ENCODE results near the gene AUTS2.

Gene AUTS2

DNA sequence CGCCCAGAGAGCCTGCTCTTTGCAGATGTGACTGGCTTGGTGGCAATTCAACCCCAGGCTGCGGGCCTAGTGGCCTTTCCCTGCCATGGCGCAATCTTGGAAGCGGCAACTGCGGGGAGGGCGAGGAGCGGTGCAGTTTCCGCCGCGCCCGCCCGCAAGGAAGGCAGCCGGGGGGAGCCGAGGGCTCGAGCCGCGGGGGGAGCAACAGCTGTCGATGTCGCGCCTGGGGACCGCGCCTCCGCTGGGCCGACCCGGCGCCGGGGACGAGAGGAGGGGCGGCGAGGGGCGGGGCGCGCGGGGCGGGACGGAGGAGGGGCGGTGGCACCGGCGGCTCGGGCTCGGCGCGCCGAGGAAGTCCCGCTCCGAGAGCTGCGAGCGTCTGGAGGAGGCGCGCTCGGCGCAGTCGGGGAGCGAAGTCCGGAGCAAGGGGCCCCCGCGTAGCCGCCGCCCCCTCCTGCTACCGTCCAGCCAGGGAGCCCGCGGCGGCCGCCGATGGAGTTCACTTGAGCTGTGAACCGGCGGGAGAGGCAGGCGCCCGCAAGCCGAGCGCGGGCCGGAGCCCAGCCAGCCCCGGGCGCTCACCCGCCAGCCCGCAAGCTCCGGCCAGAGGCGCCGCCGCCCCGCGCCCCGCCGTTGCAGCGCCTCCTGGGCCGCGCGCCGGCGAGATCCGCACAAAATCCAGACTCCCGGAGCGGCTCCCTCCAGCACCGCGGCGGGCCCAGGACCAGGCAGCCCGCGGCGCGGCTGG lies 1095.6 kb downstream of the AUTS2 start:
- no peaks in the 10 kb centered on the region; the same call in 1 of the 2 replicates for H3K36me3 ChIP-seq (ENCODE audit: control insufficient read depth, insufficient read depth, low read length)
- WGBS (ENCODE audit: insufficient coverage, insufficient read length) = no CpG with 5 or more reads among the region's 101 CpGs
- H3K9me3 ChIP-seq (ENCODE audit: control insufficient read depth, insufficient read depth, low read length) = no peaks in the 10 kb centered on the region
- no peak overlapping the region for H3K27ac ChIP-seq (ENCODE audit: low read length)
- H3K4me3 ChIP-seq (ENCODE audit: low read length) = peak overlapping the region; percentile 99
- peaks cover 5% of the 10 kb centered on the region for H3K27me3 ChIP-seq (ENCODE audit: control insufficient read depth, insufficient read depth, low read length)
- 0 out of 2 replicates have a peak, but pooled peaks cover 4% of the 10 kb centered on the region for H3K4me1 ChIP-seq (ENCODE audit: control insufficient read depth, insufficient read depth, low read length)
- DNase-seq (ENCODE audit: low read depth, low spot score) = no peak

DNA sequence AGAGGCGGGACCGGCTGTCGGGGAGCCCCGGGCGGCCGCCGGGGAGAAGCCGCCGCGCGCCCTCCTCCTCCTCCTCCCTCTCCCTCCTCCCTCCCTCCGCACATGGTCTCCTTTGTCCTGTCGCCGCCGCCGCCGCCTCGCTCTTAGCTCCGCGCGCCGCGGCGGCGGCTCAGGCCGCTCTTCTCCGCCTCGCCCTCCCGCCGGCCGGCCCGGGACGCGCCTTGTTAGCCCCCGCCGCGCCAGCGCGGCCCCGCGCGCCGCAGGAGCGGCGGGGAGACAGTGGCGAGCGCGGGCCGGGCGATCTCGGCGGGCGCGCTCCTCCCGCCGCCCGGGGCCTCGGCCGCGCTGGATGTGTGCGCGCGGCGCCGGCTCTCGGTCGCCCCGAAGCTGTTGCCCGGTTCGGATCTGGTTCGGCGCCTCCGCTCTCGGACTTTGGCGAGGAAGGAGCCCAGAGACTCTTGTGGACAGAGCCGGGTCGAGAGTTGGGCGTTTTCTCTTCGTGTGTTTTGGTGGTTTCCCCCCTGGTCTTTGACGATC lies 1096.2 kb downstream of the AUTS2 start:
- H3K4me1 ChIP-seq (ENCODE audit: control insufficient read depth, insufficient read depth, low read length) = 0 out of 2 replicates have a peak, but pooled peaks cover 4% of the 10 kb centered on the region
- no peaks in the 10 kb centered on the region for H3K9me3 ChIP-seq (ENCODE audit: control insufficient read depth, insufficient read depth, low read length)
- no peaks in the 10 kb centered on the region; the same call in 1 of the 2 replicates for H3K36me3 ChIP-seq (ENCODE audit: control insufficient read depth, insufficient read depth, low read length)
- no peak overlapping the region for H3K27ac ChIP-seq (ENCODE audit: low read length)
- WGBS (ENCODE audit: insufficient coverage, insufficient read length) = no CpG with 5 or more reads among the region's 80 CpGs
- H3K4me3 ChIP-seq (ENCODE audit: low read length) = peak overlapping the region; percentile 99
- DNase-seq (ENCODE audit: low read depth, low spot score) = no peak
- H3K27me3 ChIP-seq (ENCODE audit: control insufficient read depth, insufficient read depth, low read length) = peaks cover 5% of the 10 kb centered on the region

DNA sequence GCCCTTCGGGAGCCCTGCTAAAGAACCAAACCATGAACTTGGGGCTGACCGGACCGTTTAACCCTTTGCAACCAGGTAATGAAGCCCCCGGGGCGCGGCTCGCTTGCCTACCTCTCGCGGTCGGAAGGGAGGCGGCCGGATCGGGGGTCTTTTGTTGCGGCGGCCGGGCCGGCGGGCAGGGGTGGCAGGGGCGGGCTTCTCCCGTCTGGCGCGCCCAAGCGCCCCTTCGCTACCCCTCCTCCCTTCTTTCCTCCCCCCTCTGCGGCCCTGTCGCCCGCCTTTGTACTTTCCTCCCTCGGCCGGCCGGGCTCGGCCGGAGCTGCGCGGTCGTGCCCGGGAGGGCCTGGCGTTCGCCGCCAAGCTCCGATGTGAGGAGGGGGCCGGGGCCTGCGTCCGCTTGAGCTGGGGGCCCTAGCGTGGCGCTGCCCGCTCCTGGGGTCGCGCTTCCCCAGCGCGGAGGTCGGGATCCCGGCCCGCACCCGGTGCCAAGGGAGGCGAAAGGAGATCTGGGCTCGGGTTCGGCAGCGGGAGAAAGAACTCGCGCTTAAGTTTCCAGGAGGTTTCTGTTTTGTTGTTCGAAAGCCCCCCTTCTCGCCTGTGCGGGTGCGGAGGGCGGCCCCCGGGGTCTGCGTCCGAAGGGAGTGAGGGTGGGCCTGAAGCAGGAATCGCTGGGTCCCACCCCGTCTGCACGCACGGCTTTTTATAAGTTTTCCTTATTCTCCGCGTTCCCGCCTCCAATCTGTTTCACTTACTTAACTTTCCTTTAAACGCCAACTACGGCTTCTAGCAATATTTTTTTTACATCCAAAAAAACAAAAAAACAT lies 1096.9 kb downstream of the AUTS2 start:
- Histone ChIP-seq H3K27me3 (ENCODE audit: control insufficient read depth, insufficient read depth, low read length) (peaks cover 5% of the 10 kb centered on the region), H3K9me3 (ENCODE audit: control insufficient read depth, insufficient read depth, low read length) (no peaks in the 10 kb centered on the region), H3K4me3 (ENCODE audit: low read length) (peak overlapping the region; percentile 99), H3K27ac (ENCODE audit: low read length) (no peak overlapping the region), H3K36me3 (ENCODE audit: control insufficient read depth, insufficient read depth, low read length) (no peaks in the 10 kb centered on the region; the same call in 1 of the 2 replicates), H3K4me1 (ENCODE audit: control insufficient read depth, insufficient read depth, low read length) (peaks cover 7% of the 10 kb centered on the region)
- no peak for DNase-seq (ENCODE audit: low read depth, low spot score)
- WGBS (ENCODE audit: insufficient coverage, insufficient read length) = 100% methylated on average over 2 of the region's 77 CpGs

DNA sequence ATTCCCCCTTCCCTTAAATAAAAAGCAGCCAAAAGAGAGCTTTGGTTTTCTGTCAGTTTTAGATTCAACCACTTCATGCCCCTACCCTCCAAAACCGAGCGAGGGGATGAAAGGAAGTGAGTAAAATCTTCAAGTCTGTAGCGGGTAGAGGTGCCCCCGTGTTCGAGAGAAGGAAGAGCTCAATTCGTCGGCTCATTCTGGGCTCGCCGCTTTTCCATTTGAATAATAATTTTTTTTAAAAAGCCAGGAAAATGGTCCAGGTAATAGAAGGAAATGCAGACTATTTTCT lies 1097.5 kb downstream of the AUTS2 start:
- H3K4me1 ChIP-seq (ENCODE audit: control insufficient read depth, insufficient read depth, low read length) = peaks cover 8% of the 10 kb centered on the region
- H3K27ac ChIP-seq (ENCODE audit: low read length) = no peak overlapping the region
- no peaks in the 10 kb centered on the region; the same call in 1 of the 2 replicates for H3K36me3 ChIP-seq (ENCODE audit: control insufficient read depth, insufficient read depth, low read length)
- no peak for DNase-seq (ENCODE audit: low read depth, low spot score)
- peak overlapping the region; percentile 99; the same call in 1 of the 2 replicates for H3K4me3 ChIP-seq (ENCODE audit: low read length)
- peaks cover 5% of the 10 kb centered on the region for H3K27me3 ChIP-seq (ENCODE audit: control insufficient read depth, insufficient read depth, low read length)
- no CpG with 5 or more reads among the region's 9 CpGs for WGBS (ENCODE audit: insufficient coverage, insufficient read length)
- H3K9me3 ChIP-seq (ENCODE audit: control insufficient read depth, insufficient read depth, low read length) = no peaks in the 10 kb centered on the region

DNA sequence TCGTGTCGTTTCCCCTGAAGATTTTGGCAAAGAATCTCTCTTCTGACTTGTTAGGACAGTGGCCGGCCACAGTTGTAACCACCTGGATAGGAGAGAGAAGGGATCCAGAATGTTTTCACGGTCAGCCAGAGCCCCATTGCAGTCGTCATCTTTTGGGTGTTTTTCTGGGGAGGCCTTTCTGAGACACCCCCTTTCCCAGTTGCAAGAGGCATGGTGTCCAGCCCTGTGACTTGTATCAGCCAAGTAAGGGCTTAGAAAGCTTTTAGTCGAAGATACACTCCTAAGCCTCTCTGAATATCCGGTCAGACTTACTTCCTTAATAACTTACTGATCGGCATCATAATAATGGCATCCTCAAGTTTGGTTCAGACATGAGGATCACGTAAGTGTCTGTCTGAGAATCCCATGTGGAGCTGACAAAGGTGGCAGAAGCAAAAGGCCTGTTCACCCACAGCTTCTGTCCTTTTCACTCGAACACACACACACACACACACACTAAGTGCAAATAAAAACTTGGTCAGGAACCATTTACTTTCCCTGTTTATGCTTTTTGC lies 1098.0 kb downstream of the AUTS2 start:
- WGBS (ENCODE audit: insufficient coverage, insufficient read length) = no CpG with 5 or more reads among the region's 10 CpGs
- H3K4me1 ChIP-seq (ENCODE audit: control insufficient read depth, insufficient read depth, low read length) = peaks cover 12% of the 10 kb centered on the region
- DNase-seq (ENCODE audit: low read depth, low spot score) = no peak
- peaks cover 5% of the 10 kb centered on the region for H3K27me3 ChIP-seq (ENCODE audit: control insufficient read depth, insufficient read depth, low read length)
- H3K36me3 ChIP-seq (ENCODE audit: control insufficient read depth, insufficient read depth, low read length) = peaks cover 3% of the 10 kb centered on the region; the same call in 1 of the 2 replicates
- H3K9me3 ChIP-seq (ENCODE audit: control insufficient read depth, insufficient read depth, low read length) = no peaks in the 10 kb centered on the region
- no peak overlapping the region for H3K27ac ChIP-seq (ENCODE audit: low read length)
- peak overlapping the region; percentile 99; the same call in 1 of the 2 replicates for H3K4me3 ChIP-seq (ENCODE audit: low read length)

DNA sequence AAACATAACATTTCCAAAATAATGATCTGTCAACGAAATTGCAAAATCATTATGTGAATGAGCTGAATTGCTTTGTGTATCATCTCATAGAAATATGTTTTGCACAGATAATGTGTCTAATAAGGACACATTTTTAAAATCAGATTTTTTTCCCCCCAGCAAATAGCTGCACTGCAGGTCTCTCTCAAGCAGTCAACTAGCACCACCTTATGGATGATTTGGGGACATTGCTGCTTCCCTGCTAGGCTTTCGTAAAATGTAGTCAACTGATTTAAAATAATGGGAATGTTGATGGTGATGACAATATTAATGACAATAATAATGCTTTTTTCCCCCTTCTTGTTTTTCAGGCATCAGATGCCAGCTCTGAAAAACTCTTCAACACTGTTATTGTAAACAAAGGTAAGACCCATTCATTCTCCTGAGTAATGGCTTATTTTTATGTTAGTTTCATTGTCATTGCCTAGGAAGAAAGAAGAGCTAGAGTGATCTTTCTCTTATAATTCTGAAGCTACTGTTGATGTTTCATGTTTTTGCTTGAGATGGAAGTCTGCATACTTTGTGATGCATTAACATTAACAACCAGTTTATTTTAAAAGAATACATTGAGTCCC lies 1100.1 kb downstream of the AUTS2 start:
- Histone ChIP-seq H3K4me1 (ENCODE audit: control insufficient read depth, insufficient read depth, low read length) (peaks cover 18% of the 10 kb centered on the region), H3K27me3 (ENCODE audit: control insufficient read depth, insufficient read depth, low read length) (no peaks in the 10 kb centered on the region; the same call in 1 of the 2 replicates), H3K4me3 (ENCODE audit: low read length) (no peak overlapping the region; the same call in 1 of the 2 replicates)

DNA sequence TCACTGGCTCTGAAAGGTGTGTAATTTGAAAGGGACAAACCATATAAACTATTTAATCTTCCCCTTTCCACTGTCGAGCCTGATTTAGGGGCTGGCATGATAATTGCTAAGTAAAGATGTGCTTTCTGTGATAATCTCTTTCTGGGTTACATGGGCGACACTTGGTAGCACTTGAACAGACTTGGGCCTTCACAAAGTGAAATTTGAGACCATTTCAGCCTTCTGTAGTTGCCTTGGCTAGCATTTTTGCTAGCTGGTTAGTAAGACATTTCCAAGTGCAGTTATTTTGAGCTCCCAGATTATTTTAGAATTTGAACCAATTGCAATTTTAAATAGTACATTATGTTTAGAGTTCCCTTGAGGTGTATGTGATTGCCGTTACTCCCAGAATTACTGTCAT lies 1101.0 kb downstream of the AUTS2 start:
- Histone ChIP-seq H3K4me3 (ENCODE audit: low read length) (no peak overlapping the region), H3K4me1 (ENCODE audit: control insufficient read depth, insufficient read depth, low read length) (peaks cover 20% of the 10 kb centered on the region), H3K9me3 (ENCODE audit: control insufficient read depth, insufficient read depth, low read length) (no peaks in the 10 kb centered on the region), H3K27ac (ENCODE audit: low read length) (no peak overlapping the region), H3K27me3 (ENCODE audit: control insufficient read depth, insufficient read depth, low read length) (no peaks in the 10 kb centered on the region), H3K36me3 (ENCODE audit: control insufficient read depth, insufficient read depth, low read length) (peaks cover 6% of the 10 kb centered on the region; the same call in 1 of the 2 replicates)
- no peak for DNase-seq (ENCODE audit: low read depth, low spot score)
- WGBS (ENCODE audit: insufficient coverage, insufficient read length) = no CpG with 5 or more reads among the region's 3 CpGs

More for the DNA sequence above, 1100.1 kb downstream of the AUTS2 start:
- DNase-seq (ENCODE audit: low read depth, low spot score) = no peak
- H3K36me3 ChIP-seq (ENCODE audit: control insufficient read depth, insufficient read depth, low read length) = peaks cover 6% of the 10 kb centered on the region; the same call in 1 of the 2 replicates
- H3K27ac ChIP-seq (ENCODE audit: low read length) = no peak overlapping the region
- no peaks in the 10 kb centered on the region for H3K9me3 ChIP-seq (ENCODE audit: control insufficient read depth, insufficient read depth, low read length)
- no CpG with 5 or more reads among the region's 2 CpGs for WGBS (ENCODE audit: insufficient coverage, insufficient read length)

DNA sequence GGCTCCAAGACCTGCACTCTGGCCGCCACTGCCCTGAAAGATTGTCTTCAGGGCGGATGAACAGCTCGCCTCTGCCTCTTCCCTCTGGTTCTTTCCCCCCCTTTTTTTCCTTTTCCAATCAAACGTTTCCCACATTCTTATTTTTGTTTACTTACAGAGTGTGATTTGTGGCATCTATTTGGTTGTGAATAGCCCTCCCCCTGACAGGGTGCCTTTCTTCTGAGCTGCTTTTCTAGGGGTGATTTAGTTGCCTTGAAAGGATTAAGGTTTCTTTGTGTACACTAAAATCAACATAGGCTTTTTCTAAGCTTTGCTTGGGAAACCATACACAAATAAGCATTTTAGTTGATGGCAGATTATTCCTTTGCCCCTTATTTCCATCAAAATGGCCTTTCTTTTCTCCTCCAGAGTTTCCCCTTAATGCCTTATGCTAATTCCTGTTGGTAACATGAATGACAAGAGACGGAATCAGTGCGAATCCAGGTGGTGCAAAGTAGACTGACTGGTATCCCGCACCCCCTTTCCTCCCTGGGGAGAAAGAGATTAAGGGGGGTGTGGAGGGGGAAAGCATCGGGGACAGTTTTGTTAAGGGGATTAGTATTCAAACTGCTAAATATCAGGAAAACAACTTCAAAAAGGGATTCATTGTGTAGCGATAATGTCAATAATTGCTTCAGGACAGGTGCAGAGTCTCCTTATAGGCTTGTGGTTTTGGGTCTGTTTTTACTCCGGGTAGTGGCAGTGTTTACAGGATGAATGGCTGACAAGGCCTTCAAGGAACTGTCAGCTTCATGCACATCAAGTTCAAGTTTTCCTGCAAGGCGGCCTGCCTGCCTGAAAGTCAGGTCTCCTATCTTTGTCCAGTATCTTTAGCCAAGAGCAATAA lies 1102.0 kb downstream of the AUTS2 start:
- no peaks in the 10 kb centered on the region for H3K27me3 ChIP-seq (ENCODE audit: control insufficient read depth, insufficient read depth, low read length)
- peak; percentile 55 for DNase-seq (ENCODE audit: low read depth, low spot score)
- peaks cover 20% of the 10 kb centered on the region for H3K4me1 ChIP-seq (ENCODE audit: control insufficient read depth, insufficient read depth, low read length)
- H3K4me3 ChIP-seq (ENCODE audit: low read length) = no peak overlapping the region
- H3K36me3 ChIP-seq (ENCODE audit: control insufficient read depth, insufficient read depth, low read length) = peaks cover 6% of the 10 kb centered on the region; the same call in 1 of the 2 replicates
- H3K27ac ChIP-seq (ENCODE audit: low read length) = peak overlapping the region; percentile 62
- no peaks in the 10 kb centered on the region for H3K9me3 ChIP-seq (ENCODE audit: control insufficient read depth, insufficient read depth, low read length)
- no CpG with 5 or more reads among the region's 11 CpGs for WGBS (ENCODE audit: insufficient coverage, insufficient read length)

DNA sequence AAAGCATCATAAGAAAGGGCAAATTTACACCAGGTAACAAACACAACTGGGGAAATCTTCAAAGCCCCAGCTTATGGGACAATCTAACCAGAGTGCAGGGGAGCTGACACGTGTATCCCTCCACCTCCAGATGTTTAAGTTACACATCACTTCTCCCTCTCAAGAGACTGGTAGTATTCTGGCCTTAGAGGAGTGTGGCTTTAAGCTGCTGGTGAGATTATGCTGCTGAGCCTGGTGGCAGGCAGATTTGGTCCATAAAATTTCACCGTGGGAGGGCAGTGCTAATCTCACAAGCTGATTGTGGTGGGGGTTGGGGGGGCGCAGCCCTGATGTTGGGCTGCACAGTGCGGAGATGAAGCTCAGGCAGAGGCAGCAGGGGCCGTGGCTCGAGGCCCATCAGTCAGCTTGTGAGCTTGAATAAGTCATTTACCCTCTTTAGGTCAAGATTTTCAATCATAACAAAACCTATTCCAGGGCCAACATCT lies 1102.7 kb downstream of the AUTS2 start:
- no peak overlapping the region for H3K27ac ChIP-seq (ENCODE audit: low read length)
- DNase-seq (ENCODE audit: low read depth, low spot score) = no peak

More for the DNA sequence above, 1102.7 kb downstream of the AUTS2 start:
- H3K4me1 ChIP-seq (ENCODE audit: control insufficient read depth, insufficient read depth, low read length) = peaks cover 22% of the 10 kb centered on the region
- no CpG with 5 or more reads among the region's 6 CpGs for WGBS (ENCODE audit: insufficient coverage, insufficient read length)
- H3K36me3 ChIP-seq (ENCODE audit: control insufficient read depth, insufficient read depth, low read length) = peaks cover 6% of the 10 kb centered on the region; the same call in 1 of the 2 replicates
- no peak overlapping the region for H3K4me3 ChIP-seq (ENCODE audit: low read length)
- no peaks in the 10 kb centered on the region for H3K27me3 ChIP-seq (ENCODE audit: control insufficient read depth, insufficient read depth, low read length)
- no peaks in the 10 kb centered on the region for H3K9me3 ChIP-seq (ENCODE audit: control insufficient read depth, insufficient read depth, low read length)
